ENCODE data around the gene ERF.
"Not testable (repeated sequence)": the region's sequence is repeated elsewhere in the genome, so short reads cannot be mapped to it uniquely, and the experiment has no call there.

ERF gene

GRCh38 chr19:42273407-42274064 lies 18.6 kb upstream of the ERF start:
- no peak for DNase-seq

- no peak for DNase-seq
Observed at GRCh38 chr19:42272989-42273406, 18.1 kb upstream of the ERF start.

GRCh38 chr19:42272535-42272897 lies 17.6 kb upstream of the ERF start:
- no peak for DNase-seq

- no peak for DNase-seq
Observed at GRCh38 chr19:42271861-42272534, 17.1 kb upstream of the ERF start.

GRCh38 chr19:42271045-42271419 lies 16.1 kb upstream of the ERF start:
- DNase-seq: no peak

GRCh38 chr19:42270346-42271044 lies 15.6 kb upstream of the ERF start:
- DNase-seq: peak; percentile 74

- DNase-seq: no peak
Observed at GRCh38 chr19:42269478-42270345, 14.8 kb upstream of the ERF start.

- peak; percentile 100 for DNase-seq
Observed at GRCh38 chr19:42268704-42269477, 14.0 kb upstream of the ERF start, which contains the start of gene CIC. CIC (plus strand) TSS chr19:42269252; CDS start chr19:42271784, 2,532 bp downstream.

GRCh38 chr19:42268142-42268703 lies 13.3 kb upstream of the ERF start:
- DNase-seq: peak; percentile 99

- no peak for DNase-seq
Observed at GRCh38 chr19:42267644-42268141, 12.8 kb upstream of the ERF start.

GRCh38 chr19:42266928-42267603 lies 12.1 kb upstream of the ERF start:
- DNase-seq: not testable (repeated sequence)

GRCh38 chr19:42266105-42266504 lies 11.2 kb upstream of the ERF start:
- DNase-seq: not testable (repeated sequence)

- DNase-seq: no peak
Observed at GRCh38 chr19:42261763-42262162, 6.8 kb upstream of the ERF start.

- DNase-seq: not testable (repeated sequence)
Observed at GRCh38 chr19:42257842-42258241, 2.9 kb upstream of the ERF start.

GRCh38 chr19:42255766-42256745 lies 1.1 kb upstream of the ERF start:
- DNase-seq: no peak

- peak; percentile 81 for DNase-seq
Observed at GRCh38 chr19:42254089-42254849, 659 bp downstream of the ERF start.

- peak; percentile 54 for DNase-seq
Observed at GRCh38 chr19:42253245-42254088, 1.5 kb downstream of the ERF start.
